ENCODE data around the gene C10orf143. TPM values are rescaled to one million over a fixed set of nuclear protein-coding genes. Genes with fewer than 3 reads are reported as not detected.

Gene C10orf143
- total and polyA plus RNA-seq, 4 donors = 3.0 to 9.0 (median 4.8) TPM

DNA sequence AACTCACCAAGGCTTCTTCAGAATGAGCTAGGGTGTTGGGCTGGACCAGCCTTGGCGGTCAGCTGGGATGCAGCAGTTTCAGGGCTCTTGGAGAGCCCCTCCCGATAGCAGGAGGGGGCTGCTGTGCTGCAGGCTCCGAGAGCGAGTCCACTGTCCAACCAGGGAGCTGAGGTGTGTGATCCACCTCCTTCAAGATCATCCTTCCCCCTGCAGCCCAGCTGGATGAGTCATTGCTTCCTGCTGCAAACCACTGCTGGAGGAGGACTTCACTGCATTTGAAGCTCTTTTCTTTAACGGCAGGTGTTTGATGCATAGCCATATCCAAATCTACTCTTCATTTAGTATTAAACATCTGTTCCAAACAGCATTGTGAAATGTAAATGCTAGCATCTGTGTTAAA is 92.4 kb downstream of the C10orf143 start:
- peaks cover 0 to 2% (median 0%) of the 10 kb centered on the region in 4 donors for H3K9me3 ChIP-seq (ENCODE audit: control insufficient read depth in 4 of 4, insufficient read depth in 3 of 4, low read length in 3 of 4)
- peaks cover 0 to 4% (median 0%) of the 10 kb centered on the region in 3 donors for H3K27me3 ChIP-seq (ENCODE audit: control insufficient read depth in 3 of 3, insufficient read depth in 3 of 3, low read length in 2 of 3)
- H3K9ac ChIP-seq (ENCODE audit: insufficient read depth in 1 of 2, low read length in 2 of 2) = no peak overlapping the region
- H3K27ac ChIP-seq (ENCODE audit: low read depth in 1 of 2, low read length in 1 of 2) = no peak overlapping the region
- no peak for DNase-seq
- no peak for ATAC-seq (ENCODE audit: insufficient read depth, low FRiP score)
- TF ChIP-seq CTCF (IDR thresholded peaks at IDR 0.05; ENCODE audit: control extremely low read depth, extremely low read depth) = no peak
- no peaks in the 10 kb centered on the region for H3K36me3 ChIP-seq (ENCODE audit: control insufficient read depth in 4 of 4, insufficient read depth in 4 of 4, low read length in 4 of 4)
- WGBS, 2 donors = 67 to 69% methylated on average over 5 of the region's 5 CpGs
- H3K4me3 ChIP-seq = no peak overlapping the region
- H3K4me1 ChIP-seq (ENCODE audit: control insufficient read depth in 5 of 5, insufficient read depth in 5 of 5, low read length in 5 of 5) = peaks cover 0 to 7% (median 0%) of the 10 kb centered on the region in 5 donors

DNA sequence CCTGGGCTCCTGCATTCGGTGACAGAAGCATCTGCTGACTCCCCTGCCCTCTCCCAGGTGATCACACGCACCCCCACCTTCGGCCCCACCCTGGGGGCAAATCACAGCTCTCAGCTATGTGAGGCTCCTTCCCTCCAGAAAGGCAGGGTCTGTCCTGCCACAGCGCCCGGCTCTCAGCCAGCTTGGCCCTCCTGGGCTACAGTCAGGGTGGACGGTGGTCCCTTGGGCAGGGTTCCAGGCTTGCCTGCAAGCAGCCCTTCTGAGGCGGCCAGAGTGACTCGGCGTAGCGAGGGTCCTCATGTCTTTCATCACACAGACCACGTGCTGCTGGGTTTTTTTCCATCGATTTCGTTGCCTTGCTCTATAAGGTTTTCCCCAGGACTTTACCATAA is 93.0 kb downstream of the C10orf143 start:
- peaks cover 0 to 2% (median 0%) of the 10 kb centered on the region in 4 donors for H3K9me3 ChIP-seq (ENCODE audit: control insufficient read depth in 4 of 4, insufficient read depth in 3 of 4, low read length in 3 of 4)
- H3K27ac ChIP-seq (ENCODE audit: low read depth in 1 of 2, low read length in 1 of 2) = no peak overlapping the region
- peaks cover 0 to 4% (median 0%) of the 10 kb centered on the region in 3 donors for H3K27me3 ChIP-seq (ENCODE audit: control insufficient read depth in 3 of 3, insufficient read depth in 3 of 3, low read length in 2 of 3)
- 85 to 90% methylated on average over 13 of the region's 13 CpGs for WGBS, 2 donors
- no peak overlapping the region for H3K4me3 ChIP-seq
- H3K9ac ChIP-seq (ENCODE audit: insufficient read depth in 1 of 2, low read length in 2 of 2) = no peak overlapping the region
- ATAC-seq (ENCODE audit: insufficient read depth, low FRiP score) = no peak
- H3K4me1 ChIP-seq (ENCODE audit: control insufficient read depth in 5 of 5, insufficient read depth in 5 of 5, low read length in 5 of 5) = peaks cover 0 to 7% (median 0%) of the 10 kb centered on the region in 5 donors
- no peak for TF ChIP-seq CTCF (IDR thresholded peaks at IDR 0.05; ENCODE audit: control extremely low read depth, extremely low read depth)
- no peaks in the 10 kb centered on the region for H3K36me3 ChIP-seq (ENCODE audit: control insufficient read depth in 4 of 4, insufficient read depth in 4 of 4, low read length in 4 of 4)
- DNase-seq = no peak

DNA sequence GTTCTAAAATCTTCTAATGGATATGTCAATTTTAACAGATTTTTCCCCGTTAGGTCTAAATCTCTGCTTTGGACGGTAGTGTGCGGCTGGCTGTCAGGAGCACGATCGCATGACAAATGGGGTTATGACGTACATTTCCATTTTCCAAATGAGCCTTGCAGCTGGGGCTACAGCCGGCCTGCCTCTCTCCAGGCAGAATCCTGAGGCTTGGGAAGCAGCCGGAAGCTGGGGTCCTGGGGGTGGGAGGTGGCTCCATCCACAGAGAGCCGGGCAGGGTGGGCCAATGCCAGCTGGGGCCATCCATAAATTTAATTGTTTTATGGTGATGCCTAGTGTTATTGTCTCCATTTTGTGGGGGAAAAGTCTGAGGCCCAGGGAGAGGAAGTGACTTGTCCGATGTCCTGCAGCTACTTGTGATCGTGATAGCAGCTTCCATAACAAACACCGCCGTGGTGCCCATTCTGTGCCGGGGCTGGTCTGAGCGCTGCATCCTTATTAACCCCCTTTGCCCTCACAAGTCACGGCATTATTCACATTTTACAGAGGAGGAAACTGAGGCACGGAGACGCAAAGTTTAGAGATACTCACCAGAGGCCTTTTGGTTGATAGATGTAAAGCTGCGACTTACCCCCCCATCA is 93.5 kb downstream of the C10orf143 start:
- Histone ChIP-seq H3K27me3 (ENCODE audit: control insufficient read depth in 3 of 3, insufficient read depth in 3 of 3, low read length in 2 of 3) (peaks cover 0 to 4% (median 0%) of the 10 kb centered on the region in 3 donors), H3K36me3 (ENCODE audit: control insufficient read depth in 4 of 4, insufficient read depth in 4 of 4, low read length in 4 of 4) (no peaks in the 10 kb centered on the region), H3K27ac (ENCODE audit: low read depth in 1 of 2, low read length in 1 of 2) (no peak overlapping the region), H3K4me1 (ENCODE audit: control insufficient read depth in 5 of 5, insufficient read depth in 5 of 5, low read length in 5 of 5) (peaks cover 0 to 8% (median 0%) of the 10 kb centered on the region in 5 donors), H3K9me3 (ENCODE audit: control insufficient read depth in 4 of 4, insufficient read depth in 3 of 4, low read length in 3 of 4) (peaks cover 0 to 2% (median 0%) of the 10 kb centered on the region in 4 donors), H3K9ac (ENCODE audit: insufficient read depth in 1 of 2, low read length in 2 of 2) (no peak overlapping the region), H3K4me3 (no peak overlapping the region)
- DNase-seq (peak in 1 of 3 donors; percentile 24), ATAC-seq (ENCODE audit: insufficient read depth, low FRiP score) (no peak)
- 77 to 85% methylated on average over 19 of the region's 19 CpGs for WGBS, 2 donors
- no peak for TF ChIP-seq CTCF (IDR thresholded peaks at IDR 0.05; ENCODE audit: control extremely low read depth, extremely low read depth)
